SH-SY5Y (cell line): ENCODE data around the gene POLG2.

Source experiments
- GATA2 ChIP-seq: IDR thresholded peaks from 2 replicates; pipeline ENCODE4 v1.6.1; 2011; ENCODE audit warnings: mild to moderate bottlenecking, low read depth, low read length
- GATA3 ChIP-seq: IDR thresholded peaks from 2 replicates; pipeline ENCODE4 v1.6.1; 2011; ENCODE audit warnings: low read depth, mild to moderate bottlenecking, low read length, moderate library complexity

GRCh38 chr17:64520359-64520758 is 23.5 kb upstream of the POLG2 start:
- TF ChIP-seq GATA3, result no peak
- no peak for TF ChIP-seq GATA2
